Measurements from ENCODE around the gene LIAS. TPM values are rescaled to one million over a fixed set of nuclear protein-coding genes. Genes with fewer than 3 reads are reported as not detected.

LIAS gene
- total RNA-seq, 6 experiments from 2014 or later = 7.0 to 20.4 (median 13.1) TPM

DNA sequence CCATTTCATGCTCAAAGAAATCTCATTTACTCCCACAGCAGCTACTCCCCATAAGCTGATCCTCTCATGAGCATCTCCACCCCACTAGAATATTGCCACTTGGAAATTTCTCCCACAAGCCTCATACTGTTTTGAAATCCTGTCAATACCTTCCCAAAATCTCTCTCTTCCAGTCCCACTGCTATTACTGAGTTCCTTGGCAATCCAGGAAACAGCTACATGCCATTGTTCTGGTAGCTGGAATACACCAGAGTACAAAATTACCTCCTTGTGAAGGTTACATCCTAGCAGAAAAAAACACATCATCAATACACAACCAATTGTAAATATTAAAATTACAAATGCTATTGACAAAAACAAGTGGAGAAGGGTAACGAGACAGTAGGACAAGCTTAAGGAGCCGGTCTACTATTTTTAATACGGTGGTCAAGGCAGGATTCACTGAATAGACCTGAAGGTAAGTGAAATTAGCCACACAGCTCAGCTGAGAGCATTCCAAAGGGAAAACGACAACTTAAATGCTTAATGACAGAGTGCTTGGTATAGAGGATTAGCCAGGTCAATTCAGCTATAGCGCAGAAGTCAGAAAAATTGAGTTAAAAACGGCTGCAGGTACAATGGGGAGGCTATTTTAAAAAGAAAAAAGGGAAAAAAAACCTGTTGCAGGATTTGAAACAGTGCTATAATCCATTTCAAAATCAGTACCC lies 6.5 kb upstream of the LIAS start:
- whole genome bisulfite sequencing (ENCODE audit: insufficient coverage, low coverage, low lambda C conversion rate, missing lambda C conversion rate) = 82% methylated on average over 3 of the region's 6 CpGs
- H3K36me3 ChIP-seq = peaks cover 0 to 88% (median 28%) of the 10 kb centered on the region in 4 donors
- intact Hi-C loops (cut with DNase I) = no loop called here
- no peak for ATAC-seq
- TF ChIP-seq POLR2A (IDR thresholded peaks at IDR 0.05) (no peak), CTCF (IDR thresholded peaks at IDR 0.05) (no peak)
- H3K27me3 ChIP-seq = no peaks in the 10 kb centered on the region
- no peak overlapping the region for H3K27ac ChIP-seq
- DNase-seq = no peak
- peaks cover 0 to 28% (median 12%) of the 10 kb centered on the region in 4 donors for H3K4me1 ChIP-seq
- no peaks in the 10 kb centered on the region for H3K9me3 ChIP-seq
- H3K4me3 ChIP-seq = no peak overlapping the region

GRCh38 chr4:39452860-39453587 lies 5.8 kb upstream of the LIAS start:
- no peaks in the 10 kb centered on the region for H3K27me3 ChIP-seq
- no peak overlapping the region for H3K27ac ChIP-seq
- peaks cover 0 to 34% (median 12%) of the 10 kb centered on the region in 4 donors for H3K4me1 ChIP-seq
- intact Hi-C loops (cut with DNase I) = no loop called here
- WGBS (ENCODE audit: insufficient coverage, low coverage, low lambda C conversion rate, missing lambda C conversion rate) = 85% methylated on average over 11 of the region's 11 CpGs
- no peak overlapping the region for H3K4me3 ChIP-seq
- H3K36me3 ChIP-seq = peaks cover 0 to 82% (median 27%) of the 10 kb centered on the region in 4 donors
- ATAC-seq (no peak), DNase-seq (no peak)
- no peaks in the 10 kb centered on the region for H3K9me3 ChIP-seq
- no peak for TF ChIP-seq CTCF (IDR thresholded peaks at IDR 0.05)
- TF ChIP-seq POLR2A (IDR thresholded peaks at IDR 0.05) = no peak

GRCh38 chr4:39453738-39454137 lies 5.1 kb upstream of the LIAS start:
- no peak overlapping the region for H3K4me3 ChIP-seq
- ATAC-seq (no peak), DNase-seq (no peak)
- no peak overlapping the region for H3K27ac ChIP-seq
- no peaks in the 10 kb centered on the region for H3K27me3 ChIP-seq
- H3K36me3 ChIP-seq = peaks cover 0 to 76% (median 27%) of the 10 kb centered on the region in 4 donors
- peaks cover 0 to 34% (median 12%) of the 10 kb centered on the region in 4 donors for H3K4me1 ChIP-seq
- intact Hi-C loops (cut with DNase I) = no loop called here
- no peak for TF ChIP-seq CTCF (IDR thresholded peaks at IDR 0.05)
- TF ChIP-seq POLR2A (IDR thresholded peaks at IDR 0.05) = no peak
- H3K9me3 ChIP-seq = no peaks in the 10 kb centered on the region
- WGBS (ENCODE audit: insufficient coverage, low coverage, low lambda C conversion rate, missing lambda C conversion rate) = 36% methylated on average over 2 of the region's 2 CpGs

- Histone ChIP-seq H3K27ac (no peak overlapping the region), H3K4me1 (peaks cover 0 to 28% (median 11%) of the 10 kb centered on the region in 4 donors), H3K36me3 (peaks cover 0 to 61% (median 27%) of the 10 kb centered on the region in 4 donors), H3K9me3 (no peaks in the 10 kb centered on the region), H3K27me3 (no peaks in the 10 kb centered on the region), H3K4me3 (no peak overlapping the region)
- no peak for DNase-seq
- ATAC-seq = no peak
- intact Hi-C loops (cut with DNase I) = no loop called here
- TF ChIP-seq POLR2A (IDR thresholded peaks at IDR 0.05) (no peak), CTCF (IDR thresholded peaks at IDR 0.05) (no peak)
- whole genome bisulfite sequencing (ENCODE audit: insufficient coverage, low coverage, low lambda C conversion rate, missing lambda C conversion rate) = 88% methylated on average over 6 of the region's 6 CpGs
These were observed 3.4 kb upstream of the LIAS start for GRCh38 chr4:39455486-39455885.
